Posterior vena cava (tissue), 2 donors: ENCODE results near the gene NR1H4. TPM values are rescaled to one million over a fixed set of nuclear protein-coding genes. Genes with fewer than 3 reads are reported as not detected.

Experiments used
- DNase-seq: peaks from one replicate; pipeline ENCODE4 v3.0.0-alpha.2; 2020; ENCODE audit warnings: low spot score
- intact Hi-C, 2 donors: fragments of 100-400 bp; cut with DNase I; formaldehyde crosslinking; loops; one replicate each; pipeline versions ENCODE4 v1.14.1 to v1.14.2; 2022 to 2023
- total RNA-seq, 2 donors: library from RNA; stranded (reverse); fragmentation: NEBNext Ultra II Directional; extraction: Animal tissue kit (Norgen Biotek cat#: 25700); gene quantifications; one replicate each; pipeline ENCODE4 v1.2.1, GENCODE V29; 2021
- donor health status: DM: yes; HTN: yes; CAD: no.
- donor health status: DM: yes; HTN: yes; CAD: no.

The NR1H4 gene
- total RNA-seq, 2 donors from 2014 or later = 0.93 TPM; not detected in 1

GRCh38 chr12:100464529-100464928, 9.1 kb upstream of the NR1H4 start:
- no peak for DNase-seq
- intact Hi-C loops = no loop called here

DNA sequence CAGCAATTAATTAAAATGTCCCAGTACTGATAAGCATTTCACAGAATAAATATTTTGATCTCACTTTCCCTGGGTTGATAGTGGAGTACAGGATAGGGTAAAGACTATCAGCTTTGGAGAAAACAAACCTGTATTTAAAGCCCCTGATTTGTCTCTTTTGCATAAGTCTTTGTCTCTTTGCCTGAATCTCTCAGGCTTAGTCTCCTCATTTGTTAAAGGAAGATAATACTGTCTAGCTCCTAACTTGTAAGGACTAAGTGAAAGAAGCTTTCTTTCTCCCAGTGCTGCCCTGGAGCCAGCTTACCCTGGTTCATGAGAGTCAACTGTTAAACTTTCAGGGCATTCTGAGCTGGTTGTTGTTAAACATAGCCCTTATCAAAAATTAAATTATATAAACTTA, 5.5 kb upstream of the NR1H4 start:
- intact Hi-C loops = no loop called here
- no peak for DNase-seq

- intact Hi-C loops = no loop called here
- no peak for DNase-seq
Measured at GRCh38 chr12:100472325-100472724, 1.3 kb upstream of the NR1H4 start.

- intact Hi-C loops = no loop called here
- no peak for DNase-seq
Measured at GRCh38 chr12:100473050-100473715, 483 bp upstream of the NR1H4 start.

- no peak for DNase-seq
- intact Hi-C loops = no loop called here
Measured at GRCh38 chr12:100474617-100475016, 951 bp downstream of the NR1H4 start.

GRCh38 chr12:100476013-100476751, 2.5 kb downstream of the NR1H4 start:
- intact Hi-C loops = no loop called here
- no peak for DNase-seq

DNA sequence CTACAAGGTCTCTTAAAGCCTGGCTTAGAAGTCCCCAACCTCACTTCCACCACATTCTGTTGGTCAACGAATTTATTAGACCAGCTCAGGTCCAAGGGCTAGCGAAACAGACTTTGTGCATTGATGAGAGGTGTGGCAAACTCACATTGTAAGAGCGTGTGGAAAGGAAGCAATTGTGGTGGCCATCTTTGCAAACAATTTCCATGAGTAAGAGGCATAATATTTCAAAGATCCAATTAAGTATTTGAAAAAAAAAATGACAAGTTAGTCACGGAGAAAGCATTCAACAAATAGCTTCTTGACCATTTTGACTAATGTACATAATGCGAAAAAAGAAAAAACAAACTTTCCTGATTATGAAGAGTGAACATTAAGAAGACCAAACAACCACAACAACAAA, 7.4 kb downstream of the NR1H4 start:
- no peak for DNase-seq
- intact Hi-C loops = no loop called here

DNA sequence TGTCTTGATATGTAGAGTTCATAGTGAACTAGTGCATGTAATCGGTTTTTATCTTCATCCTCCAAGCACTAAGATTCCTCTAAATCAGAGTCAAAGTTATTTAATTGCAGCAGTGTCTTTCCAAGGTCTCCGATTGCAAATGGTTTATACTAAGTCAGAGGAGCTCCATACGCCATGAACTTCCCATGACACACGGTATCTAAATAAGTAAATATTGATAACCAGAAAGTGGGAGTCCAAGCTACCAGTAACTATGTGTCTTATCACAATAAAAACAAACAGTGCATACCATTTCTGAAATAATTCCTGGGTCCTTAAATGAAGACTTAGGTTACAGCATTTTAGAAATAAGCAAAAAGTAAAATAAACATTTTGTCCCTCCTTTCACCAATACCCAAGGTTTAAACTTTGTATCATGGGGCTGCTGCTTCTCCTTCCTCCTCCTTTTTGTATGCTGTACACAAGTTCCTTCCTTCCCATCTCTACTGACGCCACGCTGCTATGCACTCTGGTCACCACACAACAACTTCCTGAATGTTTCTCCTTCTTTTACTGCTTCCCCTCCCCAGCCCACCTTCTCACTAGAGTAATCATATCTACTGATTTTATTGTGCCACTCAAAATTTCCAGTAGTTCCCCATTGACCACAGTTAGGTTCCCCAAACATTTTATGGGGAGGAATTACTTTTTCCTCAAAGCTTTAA, 10.7 kb downstream of the NR1H4 start:
- no peak for DNase-seq
- intact Hi-C loops = no loop called here

DNA sequence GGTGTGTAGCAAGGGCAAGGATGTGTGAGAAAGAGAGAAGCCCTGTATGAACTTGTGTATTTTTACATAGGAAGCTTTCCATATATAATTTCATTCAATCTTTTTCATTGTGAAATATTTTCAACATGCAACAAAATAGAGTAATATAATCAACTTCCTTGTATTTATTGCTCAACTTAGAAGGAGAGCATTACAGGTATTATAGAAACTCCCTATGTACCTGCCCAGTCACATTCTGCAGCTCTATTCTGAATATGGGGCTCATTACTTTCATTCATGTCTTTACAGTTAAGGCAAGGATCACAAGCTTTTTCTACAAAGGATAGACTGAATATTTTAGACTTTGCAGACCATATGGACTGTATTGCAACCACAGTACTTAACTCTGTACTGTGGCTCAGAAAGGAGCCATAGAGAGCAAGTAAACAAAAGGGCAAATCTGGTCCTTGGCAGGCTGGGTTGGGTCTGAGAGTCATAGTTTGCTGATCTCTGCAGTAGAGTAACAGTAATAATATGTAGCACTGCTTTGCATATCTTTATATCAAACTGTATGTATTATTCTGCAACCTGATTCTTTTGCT, 11.3 kb downstream of the NR1H4 start:
- intact Hi-C loops = no loop called here
- no peak for DNase-seq

DNA sequence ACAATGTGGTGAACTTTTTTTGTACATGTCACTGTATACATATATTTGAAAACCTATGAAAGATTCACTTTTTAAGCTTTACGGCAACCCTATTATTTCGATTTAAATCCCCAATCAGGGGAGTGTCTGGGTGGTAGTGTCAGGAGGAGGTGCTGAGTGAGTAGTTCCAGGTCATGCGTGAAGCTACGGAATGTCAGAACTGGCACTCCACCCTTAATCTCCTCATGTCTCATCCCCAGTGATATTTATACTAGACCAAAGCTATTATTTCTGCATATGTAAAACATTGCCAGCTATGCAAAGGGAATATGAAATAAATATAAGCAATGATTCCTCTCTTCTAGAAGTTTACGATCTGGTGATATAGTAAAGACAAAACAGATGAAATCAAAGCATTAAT, 12.3 kb downstream of the NR1H4 start:
- DNase-seq = no peak
- intact Hi-C loops = no loop called here

GRCh38 chr12:100489251-100489820, 15.7 kb downstream of the NR1H4 start:
- intact Hi-C loops = no loop called here

DNA sequence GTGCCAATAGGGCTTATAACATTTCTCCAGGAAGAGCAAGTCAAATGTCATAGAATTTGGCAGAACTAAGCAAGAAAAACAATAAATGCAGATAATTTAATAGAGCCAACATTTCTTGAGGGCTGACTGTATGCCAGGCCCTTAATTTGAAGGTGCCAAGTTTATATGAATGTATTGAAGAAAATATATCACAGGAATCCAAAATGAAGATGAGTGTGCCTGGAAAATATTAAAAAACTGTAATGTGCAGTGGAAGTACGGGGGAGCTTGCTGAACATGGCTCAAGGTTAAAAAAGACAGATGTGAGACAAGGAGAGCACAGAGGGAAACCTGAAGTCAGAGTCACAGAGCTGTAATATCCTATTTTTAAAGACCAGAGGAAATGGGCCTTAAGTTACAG, 16.4 kb downstream of the NR1H4 start:
- no peak for DNase-seq
- intact Hi-C loops = no loop called here

More at GRCh38 chr12:100489251-100489820, 15.7 kb downstream of the NR1H4 start:
- no peak for DNase-seq

DNA sequence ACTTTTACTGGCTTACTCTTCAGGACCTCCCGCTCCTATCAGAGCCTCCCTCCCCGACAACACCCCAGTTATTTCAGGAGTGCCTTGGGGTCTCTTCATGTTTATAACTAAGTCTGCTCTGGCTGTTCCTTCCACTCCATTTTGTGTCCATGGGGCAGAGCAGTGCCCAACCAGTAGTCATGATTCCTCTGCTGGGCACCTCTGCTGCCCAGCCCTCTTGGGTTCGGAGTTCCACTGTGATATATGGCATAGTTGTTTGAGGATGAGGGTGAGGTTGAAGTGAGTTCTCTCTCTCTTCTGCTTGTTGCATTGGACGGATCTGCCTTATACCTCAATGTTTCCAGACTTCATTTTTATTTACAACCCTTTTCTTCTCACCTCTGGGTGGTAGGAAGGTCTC, 17.4 kb downstream of the NR1H4 start:
- intact Hi-C loops = no loop called here
- no peak for DNase-seq

DNA sequence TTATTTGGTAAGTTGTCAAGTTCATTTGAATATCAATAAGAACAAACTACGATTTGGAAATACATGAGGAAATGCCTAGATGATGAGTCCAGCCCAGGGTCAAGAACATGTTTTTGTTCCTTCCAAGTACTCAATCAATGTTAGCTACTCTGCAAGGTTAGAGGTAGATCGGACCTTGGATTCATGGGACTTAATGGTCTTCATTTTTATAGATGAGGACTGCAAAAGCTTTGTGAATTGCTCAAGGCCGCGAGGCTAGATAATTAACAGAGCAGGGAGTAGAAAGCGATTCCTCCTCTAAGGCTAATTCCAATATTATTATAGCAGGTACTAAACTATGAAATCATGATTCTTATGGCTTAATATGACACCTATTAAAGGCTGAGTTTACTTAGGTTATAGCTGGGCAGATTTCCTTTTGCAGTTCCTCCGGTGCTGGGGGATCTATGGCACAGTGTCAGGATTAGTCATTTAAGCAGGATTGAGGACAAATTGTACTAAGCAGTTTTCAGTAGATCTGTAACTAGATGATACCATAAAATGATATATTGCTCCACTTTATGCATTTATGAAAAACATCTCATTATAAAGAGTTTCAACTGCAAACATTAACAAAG, 19.8 kb downstream of the NR1H4 start:
- no peak for DNase-seq
- intact Hi-C loops = no loop called here

GRCh38 chr12:100494026-100494425, 20.4 kb downstream of the NR1H4 start:
- no peak for DNase-seq
- intact Hi-C loops = no loop called here

DNA sequence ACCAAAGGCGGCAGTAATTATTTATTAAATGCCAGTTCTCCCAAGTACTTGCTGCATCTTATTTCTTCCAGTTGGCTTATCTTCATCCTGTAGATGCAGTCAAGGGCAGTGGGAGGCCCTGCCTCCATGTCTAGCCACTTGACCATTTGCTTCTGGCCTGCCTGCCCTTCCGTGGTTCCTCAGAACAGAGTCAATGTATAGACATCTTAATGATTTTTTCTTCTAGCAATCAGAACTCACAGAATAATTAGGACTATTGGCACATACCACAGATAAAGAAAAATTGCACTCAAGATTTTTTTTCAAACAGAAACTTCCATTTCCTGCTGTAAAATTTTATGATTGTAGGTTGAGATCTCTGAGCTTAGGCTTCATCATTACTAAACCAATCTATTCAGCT, 20.9 kb downstream of the NR1H4 start:
- intact Hi-C loops = no loop called here
- no peak for DNase-seq

DNA sequence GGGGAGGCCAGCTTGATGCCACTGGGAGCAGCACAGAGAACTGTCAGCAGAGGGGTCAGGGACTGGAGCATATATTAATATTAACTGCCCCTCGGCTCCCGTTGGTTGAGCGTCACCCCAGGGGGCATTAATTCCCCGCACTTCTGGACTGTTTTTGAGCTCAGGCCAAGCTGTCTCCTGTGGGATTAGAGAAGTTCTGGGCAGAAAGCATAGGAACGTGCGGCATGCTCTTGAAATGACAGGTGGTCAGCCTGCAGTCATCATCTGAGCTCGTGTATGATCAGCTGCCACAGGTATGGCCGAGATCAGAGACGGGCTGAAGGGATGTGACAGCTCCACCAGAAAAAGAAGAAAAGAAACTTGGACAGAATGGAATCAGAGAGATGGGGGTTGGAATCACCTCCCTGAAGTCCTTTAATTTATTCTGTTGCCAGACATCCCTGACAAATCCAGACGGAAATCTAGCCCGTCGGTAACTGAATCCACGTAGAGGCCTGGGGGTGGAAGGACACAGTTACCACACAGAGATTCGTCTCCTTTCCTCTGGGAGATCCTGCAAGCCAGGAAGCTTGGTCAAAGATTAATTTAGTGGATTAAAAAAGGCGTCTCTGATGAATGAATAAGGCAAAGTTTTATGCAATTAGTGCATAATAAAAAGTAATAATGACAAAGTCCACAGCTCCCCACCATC, 23.6 kb downstream of the NR1H4 start:
- intact Hi-C loops = no loop called here

DNA sequence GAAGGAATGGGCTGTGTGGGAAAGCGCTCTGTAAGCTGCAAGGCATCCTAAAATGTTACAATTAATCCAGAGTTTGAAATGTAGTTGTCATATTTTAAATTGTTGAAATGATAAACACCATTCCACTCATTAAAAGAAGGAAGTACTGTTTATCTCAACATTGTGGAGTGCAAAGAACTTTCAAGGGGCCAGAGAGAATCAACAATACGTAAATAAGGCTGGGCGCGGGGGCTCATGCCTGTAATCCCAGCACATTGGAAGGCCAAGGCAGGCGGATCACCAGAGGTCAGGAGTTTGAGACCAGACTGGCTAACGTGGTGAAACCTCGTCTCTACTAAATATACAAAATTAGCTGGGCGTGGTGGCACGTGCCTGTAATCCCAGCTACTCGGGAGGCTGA, 24.5 kb downstream of the NR1H4 start:
- no peak for DNase-seq
- intact Hi-C loops = no loop called here

More for the DNA sequence above, 23.6 kb downstream of the NR1H4 start:
- no peak for DNase-seq

GRCh38 chr12:100499416-100499815, 25.8 kb downstream of the NR1H4 start:
- no peak for DNase-seq
- intact Hi-C loops = no loop called here
